Measurements from ENCODE around the gene DCLK1.

- TF ChIP-seq POLR2A (IDR thresholded peaks at IDR 0.05; ENCODE audit: low read depth) (no peak), POLR2AphosphoS5 (IDR thresholded peaks at IDR 0.05) (no peak), CTCF (IDR thresholded peaks at IDR 0.05) (no peak)
Measured at GRCh38 chr13:35908226-35908625, 223.0 kb downstream of the DCLK1 start.

All from esophagus muscularis mucosa (tissue), 3 donors.